Neural cell (in vitro differentiated cells): Measurements from ENCODE around the gene CHRDL2.

Experiments used
- CTCF ChIP-seq: fragments of 450-650 bp; IDR thresholded peaks from 2 replicates; pipeline ENCODE4 v1.5.1; 2014; ENCODE audit warnings: antibody characterized with exemption, mild to moderate bottlenecking, moderate library complexity; ENCODE audit not compliant: poor library complexity, severe bottlenecking
- EP300 ChIP-seq: fragments of 450-650 bp; conservative IDR thresholded peaks from 2 replicates; pipeline ENCODE4 v1.6.1; 2014; ENCODE audit warnings: antibody characterized with exemption, mild to moderate bottlenecking, moderate library complexity; ENCODE audit not compliant: poor library complexity, severe bottlenecking
- EZH2 ChIP-seq: fragments of 200-600, 300-800 bp; shearing (Covaris generic), sonication (generic); IDR thresholded peaks from 2 replicates; pipeline ENCODE4 v1.6.1; 2014; ENCODE audit warnings: antibody characterized with exemption, low read length, borderline replicate concordance, mild to moderate bottlenecking; ENCODE audit not compliant: insufficient read depth, poor library complexity, severe bottlenecking
- POLR2AphosphoS5 ChIP-seq: IDR thresholded peaks from 2 replicates; pipeline ENCODE4 v1.6.1; 2012
- RAD21 ChIP-seq: fragments of 450-650 bp; conservative IDR thresholded peaks from 2 replicates; pipeline ENCODE4 v1.6.1; 2014; ENCODE audit warnings: antibody characterized with exemption, mild to moderate bottlenecking, moderate library complexity
- REST ChIP-seq: IDR thresholded peaks from 2 replicates; pipeline ENCODE4 v1.6.1; 2012; ENCODE audit warnings: borderline replicate concordance
- SMC3 ChIP-seq: fragments of 450-650 bp; conservative IDR thresholded peaks from 2 replicates; pipeline ENCODE4 v1.6.1; 2014; ENCODE audit warnings: antibody characterized with exemption, mild to moderate bottlenecking, moderate library complexity; ENCODE audit not compliant: poor library complexity

- no peak for TF ChIP-seq POLR2AphosphoS5
- peak; percentile 68 for TF ChIP-seq CTCF
- TF ChIP-seq REST = no peak
- TF ChIP-seq RAD21 = peak; percentile 55
- no peak for TF ChIP-seq EZH2
- peak; percentile 64 for TF ChIP-seq SMC3
- TF ChIP-seq EP300 = no peak
Measured at GRCh38 chr11:74702383-74703007, 28.7 kb downstream of the CHRDL2 start.
